ENCODE results near the gene OSM.

OSM gene

GRCh38 chr22:30260276-30260675 lies 6.4 kb downstream of the OSM start (continued):
- TF ChIP-seq ZBTB11 (tag by site-specific recombination; conservative IDR thresholded peaks at IDR 0.05; ENCODE audit: low read depth) (no peak), ZNF341 (tag by site-specific recombination; IDR thresholded peaks at IDR 0.05; ENCODE audit: low read depth) (no peak), ZNF571 (tag by site-specific recombination; IDR thresholded peaks at IDR 0.05) (no peak), ZNF501 (tag by site-specific recombination; IDR thresholded peaks at IDR 0.05) (no peak), MYNN (tag by site-specific recombination; IDR thresholded peaks at IDR 0.05; ENCODE audit: borderline replicate concordance) (no peak)

- Histone ChIP-seq H3K9me3 (ENCODE audit: control insufficient read depth, insufficient read depth, low read depth, low read length) (no peaks in the 10 kb centered on the region), H3K4me1 (ENCODE audit: control insufficient read depth, insufficient read depth, low read length) (no peaks in the 10 kb centered on the region; the same call in 1 of the 2 replicates), H3K4me3 (ENCODE audit: low read depth, low read length) (no peak overlapping the region), H3K27ac (ENCODE audit: extremely low read depth, low read depth, low read length) (no peak overlapping the region), H3K36me3 (ENCODE audit: control insufficient read depth in 2 of 2, insufficient read depth in 1 of 2, low read length in 2 of 2) (no peaks in the 10 kb centered on the region)
- POLR2A ChIA-PET: interaction anchor here (2.0 kb wide), 1 partner anchor 58 kb away, joined by 5 read pairs; no protein-coding TSS in a partner anchor
- no peak for TF ChIP-seq ZNF140 (tag by site-specific recombination; IDR thresholded peaks at IDR 0.05)
- TF ChIP-seq ZNF211 (tag by site-specific recombination; IDR thresholded peaks at IDR 0.05; ENCODE audit: low read depth): no peak
- peak; percentile 78 for TF ChIP-seq GLIS1 (tag by site-specific recombination; IDR thresholded peaks at IDR 0.05)
- TF ChIP-seq GLIS2 (tag by site-specific recombination; IDR thresholded peaks at IDR 0.05): peak; percentile 55
- no peak for TF ChIP-seq ZNF76 (tag by site-specific recombination; IDR thresholded peaks at IDR 0.05; ENCODE audit: borderline replicate concordance, low read depth)
- TF ChIP-seq ZIC2 (tag by site-specific recombination; IDR thresholded peaks at IDR 0.05): peak; percentile 82
- TF ChIP-seq ZNF133 (tag by site-specific recombination; IDR thresholded peaks at IDR 0.05): no peak
- no peak for TF ChIP-seq TCF7L2 (IDR thresholded peaks at IDR 0.05; ENCODE audit: borderline replicate concordance, low read depth, low read length)
- no peak for TF ChIP-seq SP2 (tag by site-specific recombination; IDR thresholded peaks at IDR 0.05)
- TF ChIP-seq ZBTB26 (tag by site-specific recombination; optimal IDR thresholded peaks at IDR 0.05): no peak
- CTCF ChIA-PET: interaction anchor here (0.6 to 2.3 kb wide), 11 partner anchors 9 to 462 kb away, joined by 3 to 26 read pairs (median 6); no protein-coding TSS in a partner anchor
Measured at GRCh38 chr22:30254314-30254713, 12.3 kb downstream of the OSM start.

- H3K9me3 ChIP-seq (ENCODE audit: control insufficient read depth, insufficient read depth, low read depth, low read length): no peaks in the 10 kb centered on the region
- CTCF ChIA-PET: interaction anchor here (0.9 to 1.4 kb wide), 3 partner anchors 10 to 34 kb away, joined by 3 to 7 read pairs (median 4); no protein-coding TSS in a partner anchor
- no peaks in the 10 kb centered on the region; the same call in 1 of the 2 replicates for H3K4me1 ChIP-seq (ENCODE audit: control insufficient read depth, insufficient read depth, low read length)
- no peaks in the 10 kb centered on the region for H3K36me3 ChIP-seq (ENCODE audit: control insufficient read depth in 2 of 2, insufficient read depth in 1 of 2, low read length in 2 of 2)
- H3K27ac ChIP-seq (ENCODE audit: extremely low read depth, low read depth, low read length): no peak overlapping the region; the same call in 1 of the 2 replicates
- POLR2A ChIA-PET: interaction anchor here (0.5 to 2.0 kb wide), 5 partner anchors 15 to 674 kb away, joined by 4 to 6 read pairs (median 5); no protein-coding TSS in a partner anchor
- no peak overlapping the region for H3K4me3 ChIP-seq (ENCODE audit: low read depth, low read length)
- TF ChIP-seq ZFP3 (tag by site-specific recombination; IDR thresholded peaks at IDR 0.05; ENCODE audit: low read depth) (no peak), ZNF645 (tag by site-specific recombination; IDR thresholded peaks at IDR 0.05) (no peak), ZNF518A (tag by site-specific recombination; conservative IDR thresholded peaks at IDR 0.05; ENCODE audit: low read depth) (no peak), PATZ1 (tag by site-specific recombination; IDR thresholded peaks at IDR 0.05) (peak; percentile 25; the same call in 1 of the 2 replicates)
Measured at GRCh38 chr22:30253205-30253852, 13.3 kb downstream of the OSM start.
